ENCODE data around the gene LHX6.

LHX6 gene

DNA sequence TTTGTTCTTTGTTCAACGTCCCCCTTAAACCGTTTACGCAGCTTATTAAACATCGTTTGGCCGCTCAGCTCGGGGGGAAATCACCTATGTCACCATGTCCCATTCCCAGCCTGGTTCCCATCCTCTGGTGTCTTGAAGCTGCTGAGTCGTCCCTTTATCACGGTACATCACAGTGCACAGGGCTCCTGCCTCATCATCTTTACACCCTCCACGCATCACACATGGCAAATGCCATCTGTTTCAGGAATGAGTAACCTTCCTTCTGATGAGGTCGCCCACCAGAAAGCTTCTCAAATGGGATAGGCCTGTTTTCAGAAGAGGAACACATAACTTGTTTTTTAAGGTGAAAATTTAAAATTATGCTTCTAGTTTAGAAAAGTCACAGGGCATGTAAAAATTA, 7.9 kb upstream of the LHX6 start:
- no peak for DNase-seq (ENCODE audit: low read depth in 2 of 3, low spot score in 1 of 3)

DNA sequence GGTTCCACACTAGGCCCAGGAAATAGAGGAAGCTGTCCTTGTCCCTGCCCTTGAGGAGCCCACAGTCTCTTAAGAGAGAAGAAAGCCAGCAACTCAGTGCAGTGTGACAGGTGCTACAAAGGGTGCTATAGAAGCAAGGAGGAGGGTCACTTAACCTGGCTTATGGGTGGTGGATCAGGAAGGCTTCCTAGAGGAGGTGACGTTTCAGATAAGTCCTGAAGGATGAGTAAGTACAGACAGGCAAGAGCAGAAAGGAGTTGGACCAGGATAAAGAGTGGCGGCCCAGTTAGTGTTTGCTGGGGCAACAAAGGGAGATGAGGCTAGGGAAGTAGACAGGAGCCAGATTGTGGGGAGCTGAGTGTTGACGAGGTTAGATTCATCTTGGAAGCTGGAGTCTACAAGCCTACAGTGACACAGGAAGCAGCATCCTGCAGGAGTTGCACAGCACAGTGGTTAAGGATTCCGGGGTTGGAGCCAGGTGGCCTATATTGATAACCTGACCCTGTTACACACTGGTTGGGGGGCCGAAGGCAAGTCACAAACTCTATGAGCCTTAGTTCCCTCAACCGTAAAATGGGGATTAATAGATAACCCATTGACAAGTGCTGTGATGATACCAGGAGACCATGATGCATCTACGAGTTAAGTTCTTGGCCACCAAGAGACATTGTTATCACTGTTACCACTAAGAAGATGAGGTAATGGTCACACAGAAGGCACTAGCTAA, 5.4 kb upstream of the LHX6 start:
- DNase-seq (ENCODE audit: low read depth in 2 of 3, low spot score in 1 of 3), result no peak

DNA sequence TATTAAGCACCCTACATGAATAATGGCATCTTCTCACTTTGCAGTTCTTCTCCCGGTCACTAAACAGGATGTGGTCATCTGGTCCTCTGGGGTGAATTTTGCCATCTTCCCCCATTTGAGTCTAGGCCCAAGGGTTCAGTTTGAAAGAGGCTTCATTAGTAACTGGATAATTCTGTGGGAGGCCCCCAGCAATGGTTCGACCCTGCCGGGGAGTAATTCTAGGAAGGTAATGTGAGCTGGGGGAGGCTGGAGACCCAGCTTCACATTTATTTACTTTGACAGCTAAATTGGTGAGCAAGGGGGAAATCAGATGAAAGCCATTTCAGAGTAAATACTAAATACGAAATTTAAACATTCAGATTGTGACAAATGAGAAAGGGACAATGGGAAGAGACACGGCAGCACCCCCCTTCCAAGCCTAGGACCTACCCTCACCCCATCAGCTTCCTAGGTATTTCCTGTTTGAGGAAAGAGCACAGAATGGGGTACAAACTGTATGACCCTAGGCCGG, 4.1 kb upstream of the LHX6 start:
- no peak for DNase-seq (ENCODE audit: low read depth in 2 of 3, low spot score in 1 of 3)

- DNase-seq (ENCODE audit: low read depth in 2 of 3, low spot score in 1 of 3), result no peak
Observed at GRCh38 chr9:122229485-122229837, 704 bp upstream of the LHX6 start.

- no peak for DNase-seq (ENCODE audit: low read depth in 2 of 3, low spot score in 1 of 3)
Observed at GRCh38 chr9:122228191-122228567, 578 bp downstream of the LHX6 start.

GRCh38 chr9:122227575-122227900, 1.2 kb downstream of the LHX6 start:
- DNase-seq (ENCODE audit: low read depth in 2 of 3, low spot score in 1 of 3), result no peak

DNA sequence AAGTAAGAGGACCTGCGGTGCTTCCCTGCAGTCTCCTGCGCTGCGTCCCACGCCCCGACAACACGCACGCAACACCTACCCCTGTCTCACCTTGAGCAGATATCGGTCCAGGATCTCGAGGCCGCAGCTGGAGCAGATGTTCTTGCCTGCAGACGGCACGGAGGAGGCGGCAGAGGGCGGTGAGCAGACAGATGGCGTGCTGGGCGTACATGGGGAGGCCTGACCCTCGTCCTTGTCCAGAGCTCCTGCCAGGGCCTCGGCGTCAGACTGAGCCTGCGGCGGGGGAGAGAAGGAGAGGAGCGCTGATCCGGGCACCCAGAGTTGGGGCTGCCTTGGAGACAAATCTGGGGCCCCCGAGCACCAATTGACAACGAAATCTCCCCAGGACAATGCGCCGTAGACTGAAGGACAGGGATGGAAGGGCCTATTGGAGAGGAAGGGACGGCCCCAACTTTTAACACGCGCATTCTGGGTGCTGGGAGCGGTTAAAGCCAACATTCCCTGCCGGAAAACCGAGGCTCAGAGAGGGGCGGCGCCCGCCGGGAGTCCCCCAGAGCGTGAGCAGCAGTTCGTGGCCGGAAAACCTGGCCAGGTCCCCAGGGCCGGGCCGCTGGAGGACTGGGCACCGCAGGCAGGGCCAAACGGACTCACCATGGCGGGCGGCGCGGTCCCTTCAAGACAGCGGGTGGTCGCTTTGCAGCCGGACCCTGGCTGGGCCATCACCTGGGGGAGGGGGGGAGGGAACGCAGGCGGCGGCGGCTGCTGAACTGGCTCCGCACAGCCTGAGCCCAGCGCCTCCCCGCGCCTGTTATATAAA, 1.8 kb downstream of the LHX6 start:
- DNase-seq (ENCODE audit: low read depth in 2 of 3, low spot score in 1 of 3), result no peak

- DNase-seq (ENCODE audit: low read depth in 2 of 3, low spot score in 1 of 3), result no peak
Observed at GRCh38 chr9:122226142-122226757, 2.5 kb downstream of the LHX6 start.

- DNase-seq (ENCODE audit: low read depth in 2 of 3, low spot score in 1 of 3), result no peak
Observed at GRCh38 chr9:122225312-122226141, 3.2 kb downstream of the LHX6 start.

DNA sequence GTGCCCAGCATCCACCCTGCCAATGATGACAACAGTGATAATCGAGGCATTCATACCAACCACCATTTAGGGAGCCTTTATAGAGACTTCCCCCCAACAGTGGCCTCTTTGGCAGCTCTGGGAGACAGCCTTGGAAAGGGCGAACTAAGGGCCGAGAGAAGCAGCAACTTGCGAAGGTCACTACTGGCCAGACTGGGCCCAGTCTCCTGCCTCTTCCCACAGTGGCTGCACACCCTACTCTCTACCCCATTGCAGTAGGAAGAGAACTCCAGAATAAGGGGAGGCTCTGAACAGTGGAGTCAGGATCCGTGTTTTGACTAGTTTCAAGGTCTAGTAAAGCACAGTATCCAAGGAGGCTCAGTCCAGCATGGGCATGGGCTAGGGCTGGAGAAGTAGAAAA, 5.3 kb downstream of the LHX6 start:
- no peak for DNase-seq (ENCODE audit: low read depth in 2 of 3, low spot score in 1 of 3)

GRCh38 chr9:122222791-122223190, 6.0 kb downstream of the LHX6 start:
- DNase-seq (ENCODE audit: low read depth in 2 of 3, low spot score in 1 of 3), result no peak

GRCh38 chr9:122221183-122221811, 7.5 kb downstream of the LHX6 start:
- no peak for DNase-seq (ENCODE audit: low read depth in 2 of 3, low spot score in 1 of 3)

GRCh38 chr9:122220673-122221182, 8.0 kb downstream of the LHX6 start:
- no peak for DNase-seq (ENCODE audit: low read depth in 2 of 3, low spot score in 1 of 3)

- no peak for DNase-seq (ENCODE audit: low read depth in 2 of 3, low spot score in 1 of 3)
Observed at GRCh38 chr9:122219856-122220672, 8.7 kb downstream of the LHX6 start.

GRCh38 chr9:122218935-122219855, 9.6 kb downstream of the LHX6 start:
- no peak for DNase-seq (ENCODE audit: low read depth in 2 of 3, low spot score in 1 of 3)

- no peak for DNase-seq (ENCODE audit: low read depth in 2 of 3, low spot score in 1 of 3)
Observed at GRCh38 chr9:122218071-122218934, 10.5 kb downstream of the LHX6 start.

DNA sequence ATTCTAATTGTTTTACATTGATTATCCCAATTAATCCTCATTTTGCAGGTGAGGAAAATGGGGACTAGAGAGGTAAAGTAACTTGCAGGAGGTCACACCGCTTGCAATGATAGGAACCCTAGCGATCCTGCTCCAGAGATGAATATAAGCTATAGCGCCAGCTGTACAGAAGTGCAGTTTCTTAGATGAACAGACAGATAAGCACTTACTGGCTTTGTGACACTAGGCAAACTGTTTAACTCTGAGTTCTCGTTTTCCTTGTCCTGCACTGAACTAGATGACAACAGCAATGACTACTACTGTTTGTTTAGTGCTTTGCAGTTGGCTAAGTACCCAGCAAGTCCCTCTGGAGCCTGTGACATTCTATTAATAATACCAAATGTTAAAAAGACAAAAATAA, 11.1 kb downstream of the LHX6 start:
- DNase-seq (ENCODE audit: low read depth in 2 of 3, low spot score in 1 of 3), result no peak

Measured in stimulated activated CD4-positive, alpha-beta T cell treated with anti-CD3 and anti-CD28 coated beads, Interleukin-12 subunit alpha, Interleukin-12 subunit beta, amount 100 ng/mL, for 48 hours (primary cell).